DOHH2 (cell line): ENCODE data around the gene SCGB1C2.

Experiments
- H3F3A ChIP-seq: fragments of 200-600 bp; sonication (generic), shearing (Covaris generic); 2 replicates; pipeline ENCODE4 v1.6.0; 2016; ENCODE audit warnings: antibody characterized with exemption, mild to moderate bottlenecking; ENCODE audit not compliant: control insufficient read depth, insufficient read depth
- H3K27ac ChIP-seq: fragments of 200-600 bp; sonication (generic); 2 replicates; pipeline ENCODE4 v1.5.1; 2014; ENCODE audit warnings: low read depth, mild to moderate bottlenecking, low read length, moderate library complexity
- H3K27me3 ChIP-seq: fragments of 200-600 bp; sonication (generic); 2 replicates; pipeline ENCODE4 v1.6.1; 2014; ENCODE audit warnings: mild to moderate bottlenecking, low read length, mixed read lengths; ENCODE audit not compliant: control insufficient read depth
- H3K36me3 ChIP-seq: fragments of 200-600 bp; sonication (generic); 2 replicates; pipeline ENCODE4 v1.6.1; 2014; ENCODE audit warnings: mild to moderate bottlenecking, low read length, moderate library complexity, mixed read lengths; ENCODE audit not compliant: control insufficient read depth
- H3K4me1 ChIP-seq: fragments of 200-600 bp; sonication (generic); 2 replicates; pipeline ENCODE4 v1.6.1; 2014; ENCODE audit warnings: mild to moderate bottlenecking, low read length, mixed read lengths; ENCODE audit not compliant: control insufficient read depth
- H3K4me2 ChIP-seq: fragments of 200-600 bp; sonication (generic); 2 replicates; pipeline ENCODE4 v1.6.0; 2014; ENCODE audit warnings: mild to moderate bottlenecking, low read length, moderate library complexity
- H3K4me3 ChIP-seq: fragments of 200-600 bp; sonication (generic); 2 replicates; pipeline ENCODE4 v1.5.1; 2014; ENCODE audit warnings: mild to moderate bottlenecking, low read length, mixed read lengths
- H3K79me2 ChIP-seq: fragments of 200-600 bp; sonication (generic); 2 replicates; pipeline ENCODE4 v1.6.1; 2014; ENCODE audit warnings: mild to moderate bottlenecking, low read length, mixed read lengths; ENCODE audit not compliant: control insufficient read depth
- H3K9me2 ChIP-seq: fragments of 200-600 bp; sonication (generic); replicated peaks from 2 replicates; pipeline ENCODE4 v1.6.1; 2014; ENCODE audit warnings: mild to moderate bottlenecking, low read length, mixed read lengths; ENCODE audit not compliant: control insufficient read depth
- H3K9me3 ChIP-seq: fragments of 200-600 bp; sonication (generic); 2 replicates; pipeline ENCODE4 v1.6.1; 2014; ENCODE audit warnings: antibody characterized with exemption, low read length, mixed read lengths; ENCODE audit not compliant: control insufficient read depth, insufficient read depth
- H4K20me1 ChIP-seq: fragments of 200-600 bp; sonication (generic); 2 replicates; pipeline ENCODE4 v1.6.0; 2014; ENCODE audit warnings: low read depth, mild to moderate bottlenecking, antibody characterized with exemption, low read length, moderate library complexity; ENCODE audit not compliant: control insufficient read depth, insufficient read depth
- CTCF ChIP-seq: fragments of 200-600 bp; sonication (generic); IDR thresholded peaks from one replicate; pipeline ENCODE4 v1.5.1; 2014; ENCODE audit warnings: antibody characterized with exemption, mild to moderate bottlenecking, low read depth, low read length; ENCODE audit not compliant: poor library complexity, severe bottlenecking
- EZH2phosphoT487 ChIP-seq: fragments of 200-600 bp; sonication (generic); IDR thresholded peaks from 2 replicates; pipeline ENCODE4 v1.6.1; 2017; ENCODE audit warnings: borderline replicate concordance, mild to moderate bottlenecking, antibody characterized with exemption, low read length, moderate library complexity, mixed read lengths

The SCGB1C2 gene

GRCh38 chr17:146546-146945 lies 9.2 kb downstream of the SCGB1C2 start:
- TF ChIP-seq CTCF, result no peak
- no peak for TF ChIP-seq EZH2phosphoT487
- Histone ChIP-seq H3F3A (no peaks in the 10 kb centered on the region), H3K36me3 (no peaks in the 10 kb centered on the region), H3K4me3 (no peak overlapping the region), H3K4me2 (no peak overlapping the region), H3K4me1 (no peaks in the 10 kb centered on the region), H3K27ac (no peak overlapping the region), H3K9me3 (no peaks in the 10 kb centered on the region), H4K20me1 (no peaks in the 10 kb centered on the region), H3K79me2 (no peaks in the 10 kb centered on the region), H3K9me2 (no peaks in the 10 kb centered on the region), H3K27me3 (no peaks in the 10 kb centered on the region)

GRCh38 chr17:146983-147761 lies 9.8 kb downstream of the SCGB1C2 start:
- Histone ChIP-seq H3K4me3 (no peak overlapping the region), H3K4me2 (no peak overlapping the region), H3K36me3 (no peaks in the 10 kb centered on the region), H3K27me3 (no peaks in the 10 kb centered on the region), H3F3A (no peaks in the 10 kb centered on the region), H3K9me2 (no peaks in the 10 kb centered on the region), H4K20me1 (no peaks in the 10 kb centered on the region), H3K9me3 (no peaks in the 10 kb centered on the region), H3K79me2 (no peaks in the 10 kb centered on the region), H3K4me1 (no peaks in the 10 kb centered on the region), H3K27ac (no peak overlapping the region)
- TF ChIP-seq EZH2phosphoT487, result no peak
- no peak for TF ChIP-seq CTCF

GRCh38 chr17:147796-148740 lies 10.7 kb downstream of the SCGB1C2 start:
- Histone ChIP-seq H3K36me3 (no peaks in the 10 kb centered on the region), H3F3A (no peaks in the 10 kb centered on the region), H3K9me2 (no peaks in the 10 kb centered on the region), H3K9me3 (no peaks in the 10 kb centered on the region), H3K4me1 (no peaks in the 10 kb centered on the region), H3K4me2 (no peak overlapping the region), H3K27ac (no peak overlapping the region), H4K20me1 (no peaks in the 10 kb centered on the region), H3K27me3 (no peaks in the 10 kb centered on the region), H3K4me3 (no peak overlapping the region), H3K79me2 (no peaks in the 10 kb centered on the region)
- TF ChIP-seq CTCF (no peak), EZH2phosphoT487 (no peak)
